ENCODE results near the gene ATP1A3.

The ATP1A3 gene

GRCh38 chr19:41984961-41985360, 9.1 kb downstream of the ATP1A3 start:
- DNase-seq: no peak

- no peak for DNase-seq
Measured at GRCh38 chr19:41981724-41982123, 12.3 kb downstream of the ATP1A3 start.

- no peak for DNase-seq
Measured at GRCh38 chr19:41978470-41978869, 15.6 kb downstream of the ATP1A3 start.

- no peak for DNase-seq
Measured at GRCh38 chr19:41977916-41978315, 16.1 kb downstream of the ATP1A3 start.

- DNase-seq: no peak
Measured at GRCh38 chr19:41974652-41975051, 19.4 kb downstream of the ATP1A3 start.

GRCh38 chr19:41971363-41971762, 22.7 kb downstream of the ATP1A3 start:
- DNase-seq: no peak

GRCh38 chr19:41969772-41970458, 24.1 kb downstream of the ATP1A3 start:
- DNase-seq: no peak

GRCh38 chr19:41968751-41969595, 25.1 kb downstream of the ATP1A3 start:
- no peak for DNase-seq

GRCh38 chr19:41967054-41967783, 26.8 kb downstream of the ATP1A3 start:
- DNase-seq: no peak

GRCh38 chr19:41965106-41965505, 28.9 kb downstream of the ATP1A3 start:
- no peak for DNase-seq

GRCh38 chr19:41960973-41961372, 33.1 kb downstream of the ATP1A3 start:
- DNase-seq: no peak

GRCh38 chr19:41959056-41960053, 34.7 kb downstream of the ATP1A3 start, which contains the start of gene RABAC1:
Gene RABAC1 (minus strand): TSS chr19:41959321. CDS start chr19:41959292, 29 bp downstream.
- peak; percentile 73 to 89 (median 82) for DNase-seq

- DNase-seq: peak; percentile 69 to 81 (median 78)
Measured at GRCh38 chr19:41958367-41959055, 35.5 kb downstream of the ATP1A3 start.

- peak in 1 of 5 donors; percentile 65 for DNase-seq
Measured at GRCh38 chr19:41957838-41958366, 36.1 kb downstream of the ATP1A3 start.

GRCh38 chr19:41957161-41957837, 36.7 kb downstream of the ATP1A3 start:
- DNase-seq: no peak

- no peak for DNase-seq
Measured at GRCh38 chr19:41956621-41957020, 37.4 kb downstream of the ATP1A3 start.

GRCh38 chr19:41955521-41955920, 38.5 kb downstream of the ATP1A3 start:
- DNase-seq: no peak

GRCh38 chr19:41951686-41952172, 42.3 kb downstream of the ATP1A3 start:
- peak; percentile 66 to 86 (median 74) for DNase-seq

GRCh38 chr19:41947091-41947490, 46.9 kb downstream of the ATP1A3 start:
- DNase-seq: no peak

GRCh38 chr19:41945135-41945766, 48.8 kb downstream of the ATP1A3 start:
- DNase-seq: peak; percentile 68 to 86 (median 80)

Data from T-helper 1 cell (primary cell).